Measurements from ENCODE around the gene VWC2. TPM values are rescaled to one million over a fixed set of nuclear protein-coding genes. Genes with fewer than 3 reads are reported as not detected.

VWC2 gene
- total and polyA plus RNA-seq, 2 of the 4 experiments (the other 2 are of a cell fraction): not detected

- WGBS, 2 experiments (ENCODE audit: extremely low coverage in 2 of 2, insufficient read length in 1 of 2): no CpG with 5 or more reads among the region's 2 CpGs
- Histone ChIP-seq H3K23ac (ENCODE audit: low read depth, low read length) (no peak overlapping the region), H3K4me2 (ENCODE audit: low read depth, low read length) (no peak overlapping the region), H3K4ac (ENCODE audit: low read depth, low read length) (no peak overlapping the region), H2AK5ac (ENCODE audit: low read depth, low read length) (no peak overlapping the region), H3K27me3 (ENCODE audit: control insufficient read depth, insufficient read depth, low read length) (no peaks in the 10 kb centered on the region), H2BK120ac (ENCODE audit: low read depth, low read length) (no peak overlapping the region), H3K27ac (ENCODE audit: insufficient read depth, low read length) (no peak overlapping the region), H2BK20ac (ENCODE audit: low read depth, low read length) (no peak overlapping the region), H4K8ac (ENCODE audit: low read depth in 2 of 2, low read length in 2 of 2) (no peak overlapping the region), H4K5ac (ENCODE audit: low read depth, low read length) (no peak overlapping the region), H3K4me1 (ENCODE audit: control insufficient read depth, insufficient read depth, low read length) (no peaks in the 10 kb centered on the region), H3K9me3 (ENCODE audit: control insufficient read depth, insufficient read depth, low read length) (peaks cover 2% of the 10 kb centered on the region; the same call in 1 of the 2 replicates), H2AFZ (replicated peaks; ENCODE audit: low read length, poor library complexity) (no peak overlapping the region), H3K14ac (replicated peaks; ENCODE audit: low read depth, low read length) (no peak overlapping the region), H2BK5ac (ENCODE audit: low read depth, low read length, poor library complexity, severe bottlenecking) (no peak overlapping the region), H3K56ac (ENCODE audit: extremely low read depth, insufficient read depth, low read length) (no peak overlapping the region), H3K36me3 (ENCODE audit: control insufficient read depth, insufficient read depth, low read length) (no peaks in the 10 kb centered on the region), H4K20me1 (ENCODE audit: insufficient read depth, low read length) (no peaks in the 10 kb centered on the region), H3K9ac (ENCODE audit: low read depth, low read length) (no peak overlapping the region), H4K91ac (ENCODE audit: insufficient read depth, low read depth, low read length) (no peak overlapping the region), H3K4me3 (ENCODE audit: insufficient read depth, low read depth, low read length) (no peak overlapping the region), H3K18ac (ENCODE audit: low read depth, low read length) (no peak overlapping the region), H3K79me1 (ENCODE audit: low read depth in 1 of 2, low read length in 2 of 2) (no peaks in the 10 kb centered on the region), H2BK15ac (ENCODE audit: low read depth, low read length) (no peak overlapping the region), H3K9me1 (ENCODE audit: insufficient read depth, low read length) (no peaks in the 10 kb centered on the region), H2AK9ac (replicated peaks; ENCODE audit: low read depth, low read length, poor library complexity) (no peak overlapping the region)
- dilution Hi-C loops (cut with HindIII; ENCODE audit: low sequenced_read_pairs, unreplicated experiment): no loop called here
- no peak for ATAC-seq (ENCODE audit: low read depth)
- no TSS peak for BruUV-seq (replicated peaks)
- CTCF ChIA-PET: no interaction called here
- POLR2A ChIA-PET (ENCODE audit: unreplicated experiment): no interaction called here
- in situ Hi-C loops (cut with MboI; ENCODE audit: low sequenced_read_pairs): no loop called here
- TF ChIP-seq MXI1 (IDR thresholded peaks at IDR 0.05; ENCODE audit: borderline replicate concordance, low read depth, low read length) (no peak), SMC3 (IDR thresholded peaks at IDR 0.05; ENCODE audit: low read depth, low read length) (no peak), CEBPB (IDR thresholded peaks at IDR 0.05; ENCODE audit: low read depth, low read length) (no peak), MAZ (IDR thresholded peaks at IDR 0.05; ENCODE audit: borderline replicate concordance, low read depth, low read length) (no peak), RCOR1 (IDR thresholded peaks at IDR 0.05; ENCODE audit: insufficient replicate concordance, low read length) (no peak), RAD21 (IDR thresholded peaks at IDR 0.05; ENCODE audit: low read length) (no peak), RFX5 (IDR thresholded peaks at IDR 0.05; ENCODE audit: low read depth, low read length) (no peak), POLR2A (IDR thresholded peaks at IDR 0.05; ENCODE audit: low read depth, low read length) (no peak), FOS (IDR thresholded peaks at IDR 0.05; ENCODE audit: low read depth, low read length) (no peak), MAFK (IDR thresholded peaks at IDR 0.05; ENCODE audit: low read depth, low read length) (no peak), NFE2L2 (IDR thresholded peaks at IDR 0.05; ENCODE audit: low read depth, low read length) (no peak), BHLHE40 (IDR thresholded peaks at IDR 0.05; ENCODE audit: low read depth, low read length) (no peak), CHD1 (IDR thresholded peaks at IDR 0.05; ENCODE audit: low read depth, low read length) (no peak)
- TF ChIP-seq, protein P1, sequence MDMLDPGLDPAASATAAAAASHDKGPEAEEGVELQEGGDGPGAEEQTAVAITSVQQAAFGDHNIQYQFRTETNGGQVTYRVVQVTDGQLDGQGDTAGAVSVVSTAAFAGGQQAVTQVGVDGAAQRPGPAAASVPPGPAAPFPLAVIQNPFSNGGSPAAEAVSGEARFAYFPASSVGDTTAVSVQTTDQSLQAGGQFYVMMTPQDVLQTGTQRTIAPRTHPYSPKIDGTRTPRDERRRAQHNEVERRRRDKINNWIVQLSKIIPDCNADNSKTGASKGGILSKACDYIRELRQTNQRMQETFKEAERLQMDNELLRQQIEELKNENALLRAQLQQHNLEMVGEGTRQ (IDR thresholded peaks at IDR 0.05; ENCODE audit: low read depth, low read length): no peak
- TF ChIP-seq, protein P2, sequence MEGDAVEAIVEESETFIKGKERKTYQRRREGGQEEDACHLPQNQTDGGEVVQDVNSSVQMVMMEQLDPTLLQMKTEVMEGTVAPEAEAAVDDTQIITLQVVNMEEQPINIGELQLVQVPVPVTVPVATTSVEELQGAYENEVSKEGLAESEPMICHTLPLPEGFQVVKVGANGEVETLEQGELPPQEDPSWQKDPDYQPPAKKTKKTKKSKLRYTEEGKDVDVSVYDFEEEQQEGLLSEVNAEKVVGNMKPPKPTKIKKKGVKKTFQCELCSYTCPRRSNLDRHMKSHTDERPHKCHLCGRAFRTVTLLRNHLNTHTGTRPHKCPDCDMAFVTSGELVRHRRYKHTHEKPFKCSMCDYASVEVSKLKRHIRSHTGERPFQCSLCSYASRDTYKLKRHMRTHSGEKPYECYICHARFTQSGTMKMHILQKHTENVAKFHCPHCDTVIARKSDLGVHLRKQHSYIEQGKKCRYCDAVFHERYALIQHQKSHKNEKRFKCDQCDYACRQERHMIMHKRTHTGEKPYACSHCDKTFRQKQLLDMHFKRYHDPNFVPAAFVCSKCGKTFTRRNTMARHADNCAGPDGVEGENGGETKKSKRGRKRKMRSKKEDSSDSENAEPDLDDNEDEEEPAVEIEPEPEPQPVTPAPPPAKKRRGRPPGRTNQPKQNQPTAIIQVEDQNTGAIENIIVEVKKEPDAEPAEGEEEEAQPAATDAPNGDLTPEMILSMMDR (conservative IDR thresholded peaks at IDR 0.05; ENCODE audit: low read depth, low read length): no peak
- TF ChIP-seq, protein P3, sequence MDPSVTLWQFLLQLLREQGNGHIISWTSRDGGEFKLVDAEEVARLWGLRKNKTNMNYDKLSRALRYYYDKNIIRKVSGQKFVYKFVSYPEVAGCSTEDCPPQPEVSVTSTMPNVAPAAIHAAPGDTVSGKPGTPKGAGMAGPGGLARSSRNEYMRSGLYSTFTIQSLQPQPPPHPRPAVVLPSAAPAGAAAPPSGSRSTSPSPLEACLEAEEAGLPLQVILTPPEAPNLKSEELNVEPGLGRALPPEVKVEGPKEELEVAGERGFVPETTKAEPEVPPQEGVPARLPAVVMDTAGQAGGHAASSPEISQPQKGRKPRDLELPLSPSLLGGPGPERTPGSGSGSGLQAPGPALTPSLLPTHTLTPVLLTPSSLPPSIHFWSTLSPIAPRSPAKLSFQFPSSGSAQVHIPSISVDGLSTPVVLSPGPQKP (IDR thresholded peaks at IDR 0.05; ENCODE audit: borderline replicate concordance, low read depth, low read length): no peak
- intact Hi-C loops (cut with micrococcal nuclease): no loop called here
- DNase-seq: no peak
Measured at GRCh38 chr7:49937608-49938007, 164.2 kb downstream of the VWC2 start.

Measured in IMR-90 (cell line).